HepG2 (cell line): ENCODE data around the gene SOX21. TPM values are rescaled to one million over a fixed set of nuclear protein-coding genes. Genes with fewer than 3 reads are reported as not detected.

ENCODE experiments used
- ATAC-seq: fragments of 200-7000 bp; cut with Tn5 transposase; 3 replicates; pipeline ENCODE4 v1.9.1; 2020; ENCODE audit warnings: mild to moderate bottlenecking, moderate library complexity
- BruUV-seq: library from RNA; stranded (reverse); fragments of 400-500 nt; replicated peaks from 2 replicates; lab custom pipeline; 2021; lab: Mats Ljungman, UMichigan
- CTCF ChIA-PET: fragments of 300-600 bp; formaldehyde crosslinking; extraction: SDS; loops from one replicate; lab custom pipeline; 2021; ENCODE audit warnings: low total read pairs, inconsistent platforms, low intra/inter-chr PET ratio; lab: Yijun Ruan, JAX
- POLR2A ChIA-PET: fragments of 350-600 bp; sonication (Branson Sonifier 250); formaldehyde crosslinking; loops from one replicate; lab custom pipeline; 2020; ENCODE audit warnings: antibody characterized with exemption, inconsistent platforms; lab: Yijun Ruan, JAX
- DNase-seq: peaks from one replicate; pipeline ENCODE4 v3.0.0-alpha.2; 2015; ENCODE audit warnings: low spot score
- FAIRE-seq: peaks from 3 replicates; lab custom pipeline; 2011; peaks lifted over from hg19 to GRCh38; lab: Jason Lieb, UNC
- H2AFZ ChIP-seq: one replicate; pipeline ENCODE4 v1.6.1; 2011; ENCODE audit warnings: low read length, inconsistent platforms
- H3K27ac ChIP-seq: fragments of 300-600 bp; 3 replicates; pipeline ENCODE4 v1.8.0; 2011; ENCODE audit warnings: mixed run types, mild to moderate bottlenecking, mixed read lengths, low read length, inconsistent platforms; ENCODE audit not compliant: insufficient read depth; ENCODE audit errors: extremely low read length
- H3K27me3 ChIP-seq, 2 experiments: fragments of 200-600 bp in 1 of 2; 2 replicates in 1 of 2; 3 replicates in 1 of 2; pipeline versions ENCODE4 v1.6.0 to v1.8.0; 2011; ENCODE audit warnings: low read length in 2 of 2, mild to moderate bottlenecking in 2 of 2, moderate library complexity in 2 of 2, inconsistent platforms in 1 of 2; ENCODE audit not compliant: insufficient read depth in 2 of 2, control insufficient read depth in 1 of 2
- H3K36me3 ChIP-seq, 2 experiments: fragments of 200-600 bp in 1 of 2; replicated peaks in 1 of 2; 2 replicates in 1 of 2; 3 replicates in 1 of 2; pipeline versions ENCODE4 v1.5.1 to v1.8.0; 2011; ENCODE audit warnings: low read length in 2 of 2, inconsistent platforms in 1 of 2; ENCODE audit not compliant: insufficient read depth in 2 of 2, control insufficient read depth in 1 of 2
- H3K4me1 ChIP-seq: 2 replicates; pipeline ENCODE4 v1.5.1; 2012; ENCODE audit warnings: low read length, inconsistent platforms; ENCODE audit not compliant: insufficient read depth
- H3K4me2 ChIP-seq: 2 replicates; pipeline ENCODE4 v1.6.0; 2011; ENCODE audit warnings: low read depth, low read length, inconsistent platforms
- H3K4me3 ChIP-seq, 3 experiments: fragments of 200-600 bp in 1 of 3; sonication (generic), shearing (Covaris generic) in 1 of 3; replicated peaks in 1 of 3; 2 replicates each; pipeline ENCODE4 v1.5.1; 2011 to 2016; ENCODE audit warnings: low read length in 3 of 3, inconsistent platforms in 2 of 3, low read depth in 2 of 3, mild to moderate bottlenecking in 2 of 3, control low read depth in 1 of 3, mixed read lengths in 1 of 3; ENCODE audit not compliant: insufficient read depth in 1 of 3
- H3K79me2 ChIP-seq: one replicate; pipeline ENCODE4 v1.6.1; 2011; ENCODE audit warnings: low read length, inconsistent platforms; ENCODE audit not compliant: insufficient read depth
- H3K9ac ChIP-seq: 2 replicates; pipeline ENCODE4 v1.6.0; 2011; ENCODE audit warnings: mild to moderate bottlenecking, low read depth, low read length, inconsistent platforms; ENCODE audit not compliant: insufficient read depth
- H3K9me3 ChIP-seq: 2 replicates; pipeline ENCODE4 v1.5.1; 2012; ENCODE audit warnings: mild to moderate bottlenecking, low read length
- H4K20me1 ChIP-seq: 2 replicates; pipeline ENCODE4 v1.6.0; 2011; ENCODE audit warnings: inconsistent platforms, mild to moderate bottlenecking, low read length, moderate library complexity; ENCODE audit not compliant: insufficient read depth
- FOXM1 ChIP-seq: sonication (generic); formaldehyde crosslinking; IDR thresholded peaks from 2 replicates; pipeline ENCODE4 v1.5.0; 2020; ENCODE audit warnings: missing genetic modification reagents
- RBAK ChIP-seq: sonication (generic); formaldehyde crosslinking; IDR thresholded peaks from 2 replicates; pipeline ENCODE4 v1.5.1; 2020; ENCODE audit warnings: mild to moderate bottlenecking, missing genetic modification reagents
- SRF ChIP-seq: IDR thresholded peaks from 2 replicates; pipeline ENCODE4 v1.6.1; 2011; ENCODE audit warnings: mild to moderate bottlenecking, low read depth, low read length, moderate library complexity
- STAT5B ChIP-seq: sonication (generic); formaldehyde crosslinking; IDR thresholded peaks from 2 replicates; pipeline ENCODE4 v1.4.0; 2020; ENCODE audit warnings: missing genetic modification reagents
- THAP7 ChIP-seq: sonication (generic); formaldehyde crosslinking; IDR thresholded peaks from 2 replicates; pipeline ENCODE4 v1.8.1; 2023; ENCODE audit warnings: mild to moderate bottlenecking, missing genetic modification reagents
- ZBTB4 ChIP-seq: sonication (generic); formaldehyde crosslinking; IDR thresholded peaks from 2 replicates; pipeline ENCODE4 v1.4.0; 2020; ENCODE audit warnings: missing genetic modification reagents, mild to moderate bottlenecking, borderline replicate concordance
- ZNF318 ChIP-seq: sonication (generic); formaldehyde crosslinking; IDR thresholded peaks from 2 replicates; pipeline ENCODE4 v1.4.0; 2020; ENCODE audit warnings: mild to moderate bottlenecking, missing genetic modification reagents
- ZNF660 ChIP-seq: sonication (generic); formaldehyde crosslinking; IDR thresholded peaks from 2 replicates; pipeline ENCODE4 v1.5.1; 2020; ENCODE audit warnings: mild to moderate bottlenecking, low read depth, missing genetic modification reagents, borderline replicate concordance
- WGBS: methylation state at CpG from one replicate; pipeline ENCODE4 v1.1.6; 2017; ENCODE audit warnings: low lambda C conversion rate; 5-methylcytosine and 5-hydroxymethylcytosine counted together
- in situ Hi-C: cut with HindIII; loops from 2 replicates; pipeline ENCODE4 v1.10.0; 2017; ENCODE audit warnings: low pct_unique_long_range_greater_than_20kb; ENCODE audit not compliant: extremely low pct_ligation_motif_present
- intact Hi-C: fragments of 100-400 bp; cut with micrococcal nuclease; formaldehyde crosslinking; loops from one replicate; pipeline ENCODE4 v1.10.0; 2022; ENCODE audit not compliant: unreplicated experiment
- polyA plus RNA-seq, 8 experiments: library from polyadenylated mRNA; depleted of rRNA in 3 of 8; stranded (reverse) in 7 of 8; unstranded in 1 of 8; fragments of >200 nt; fragmentation: Illumina TruSeq in 4 of 8; extraction: Trizol in 4 of 8; gene quantifications; 2 replicates each; pipeline versions ENCODE4 v1.2.1 to v1.2.3, GENCODE V29; 2011 to 2016; ENCODE audit warnings: low read depth in 4 of 8, missing spikeins in 1 of 8, mixed read lengths in 1 of 8; ENCODE audit not compliant: insufficient read depth in 1 of 8
- total RNA-seq, 5 experiments: library from RNA; depleted of rRNA; stranded (reverse); fragments of >200 nt; fragmentation: Illumina TruSeq; extraction: Trizol; gene quantifications; 2 replicates each; pipeline ENCODE4 v1.2.3, GENCODE V29; 2016; ENCODE audit warnings: low read depth in 1 of 5

The SOX21 gene
- total and polyA plus RNA-seq, 2 of the 13 experiments (the other 11 are each of a cell fraction or from before 2014, with no cell fraction given) = not detected

GRCh38 chr13:94682229-94682628, 30.1 kb downstream of the SOX21 start (continued):
- no peak for TF ChIP-seq ZNF318 (CRISPR knock-in tag)
- TF ChIP-seq, all 625 proteins: peak for 0

- no peak for FAIRE-seq
- no peak for TF ChIP-seq ZBTB4 (CRISPR knock-in tag)
- no peak for TF ChIP-seq STAT5B (CRISPR knock-in tag)
- TF ChIP-seq FOXM1 (CRISPR knock-in tag) = no peak
- no peak for TF ChIP-seq RBAK (CRISPR knock-in tag)
- no peak for TF ChIP-seq THAP7 (CRISPR knock-in tag)
- TF ChIP-seq SRF = no peak
- no peak for TF ChIP-seq ZNF660 (CRISPR knock-in tag)
Observed at GRCh38 chr13:94679614-94680013, 32.7 kb downstream of the SOX21 start.

More at GRCh38 chr13:94679614-94680013, 32.7 kb downstream of the SOX21 start:
- Histone ChIP-seq H3K36me3 (no peaks in the 10 kb centered on the region), H2AFZ (no peak overlapping the region), H3K79me2 (no peaks in the 10 kb centered on the region), H3K27ac (no peak overlapping the region), H3K9me3 (no peaks in the 10 kb centered on the region), H3K4me3 (no peak overlapping the region), H3K27me3 (peaks cover 0 to 16% of the 10 kb centered on the region in 2 experiments; a peak in 2 of 5 replicates), H3K4me2 (no peak overlapping the region), H3K9ac (no peak overlapping the region), H4K20me1 (no peaks in the 10 kb centered on the region), H3K4me1 (no peaks in the 10 kb centered on the region)
- in situ Hi-C loops (loop anchor here (25.0 kb wide), 1 partner anchor 483 kb away; no protein-coding TSS in a partner anchor), intact Hi-C loops (loop anchor here (5.0 kb wide), 1 partner anchor 33 kb away; the partner anchor contains the start of gene SOX21)
- WGBS = 0% methylated on average over 6 of the region's 6 CpGs
- ATAC-seq (no peak), DNase-seq (no peak)
- CTCF ChIA-PET = no interaction called here
- POLR2A ChIA-PET = no interaction called here
- BruUV-seq = no TSS peak
